Endothelial cell of umbilical vein (primary cell): ENCODE measurements around the gene ECI1.

Experiments used
- FOS ChIP-seq: IDR thresholded peaks from 2 replicates; pipeline ENCODE4 v1.6.1; 2011; ENCODE audit warnings: mild to moderate bottlenecking, low read length, moderate library complexity, borderline replicate concordance; ENCODE audit not compliant: insufficient read depth
- TF ChIP-seq, protein P1 (sequence below), 2 donors: IDR thresholded peaks; 1 replicate in 1 of 2; 2 replicates in 1 of 2; pipeline ENCODE4 v1.5.1; 2011; ENCODE audit warnings: low read length in 2 of 2, mild to moderate bottlenecking in 2 of 2, moderate library complexity in 2 of 2, control low read depth in 1 of 2, inconsistent platforms in 1 of 2, low read depth in 1 of 2; ENCODE audit not compliant: insufficient read depth in 1 of 2; ENCODE audit errors: extremely low read depth in 1 of 2

GRCh38 chr16:2232094-2232990 lies 19.0 kb downstream of the ECI1 start:
- TF ChIP-seq FOS = no peak
- TF ChIP-seq, protein P1, sequence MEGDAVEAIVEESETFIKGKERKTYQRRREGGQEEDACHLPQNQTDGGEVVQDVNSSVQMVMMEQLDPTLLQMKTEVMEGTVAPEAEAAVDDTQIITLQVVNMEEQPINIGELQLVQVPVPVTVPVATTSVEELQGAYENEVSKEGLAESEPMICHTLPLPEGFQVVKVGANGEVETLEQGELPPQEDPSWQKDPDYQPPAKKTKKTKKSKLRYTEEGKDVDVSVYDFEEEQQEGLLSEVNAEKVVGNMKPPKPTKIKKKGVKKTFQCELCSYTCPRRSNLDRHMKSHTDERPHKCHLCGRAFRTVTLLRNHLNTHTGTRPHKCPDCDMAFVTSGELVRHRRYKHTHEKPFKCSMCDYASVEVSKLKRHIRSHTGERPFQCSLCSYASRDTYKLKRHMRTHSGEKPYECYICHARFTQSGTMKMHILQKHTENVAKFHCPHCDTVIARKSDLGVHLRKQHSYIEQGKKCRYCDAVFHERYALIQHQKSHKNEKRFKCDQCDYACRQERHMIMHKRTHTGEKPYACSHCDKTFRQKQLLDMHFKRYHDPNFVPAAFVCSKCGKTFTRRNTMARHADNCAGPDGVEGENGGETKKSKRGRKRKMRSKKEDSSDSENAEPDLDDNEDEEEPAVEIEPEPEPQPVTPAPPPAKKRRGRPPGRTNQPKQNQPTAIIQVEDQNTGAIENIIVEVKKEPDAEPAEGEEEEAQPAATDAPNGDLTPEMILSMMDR (IDR thresholded peaks at IDR 0.05; ENCODE audit: extremely low read depth in 1 of 2, insufficient read depth in 1 of 2, low read depth in 1 of 2, low read length in 2 of 2) = no peak
